GM23338 (cell line): ENCODE data around the gene SPINK8. TPM values are rescaled to one million over a fixed set of nuclear protein-coding genes. Genes with fewer than 3 reads are reported as not detected.

Experiments used
- ATAC-seq: fragments of 200-7000 bp; cut with Tn5 transposase; 3 replicates; pipeline ENCODE4 v1.9.1; 2020
- DNase-seq: peaks from one replicate; pipeline ENCODE4 v3.0.0-alpha.2; 2015; ENCODE audit warnings: low spot score
- H2AFZ ChIP-seq: fragments of 200-600 bp; sonication (generic); 2 replicates; pipeline ENCODE4 v1.8.0; 2016; ENCODE audit warnings: antibody characterized with exemption, mild to moderate bottlenecking, moderate library complexity
- H3F3A ChIP-seq: fragments of 200-600 bp; sonication (generic); replicated peaks from 2 replicates; pipeline ENCODE4 v1.8.0; 2017; ENCODE audit warnings: antibody characterized with exemption, mixed run types, low read depth
- H3K27ac ChIP-seq: fragments of 200-600 bp; sonication (generic); 2 replicates; pipeline ENCODE4 v1.6.1; 2016; ENCODE audit warnings: low read depth
- H3K27me3 ChIP-seq: fragments of 200-600 bp; sonication (generic); 2 replicates; pipeline ENCODE4 v1.8.0; 2016; ENCODE audit warnings: mild to moderate bottlenecking, mixed run types, moderate library complexity; ENCODE audit not compliant: insufficient read depth
- H3K36me3 ChIP-seq: fragments of 200-600 bp; sonication (generic); 2 replicates; pipeline ENCODE4 v1.8.0; 2016; ENCODE audit warnings: mild to moderate bottlenecking; ENCODE audit not compliant: insufficient read depth
- H3K4me1 ChIP-seq: fragments of 200-600 bp; sonication (generic); 2 replicates; pipeline ENCODE4 v1.8.0; 2016; ENCODE audit warnings: mild to moderate bottlenecking, moderate library complexity; ENCODE audit not compliant: insufficient read depth
- H3K4me2 ChIP-seq: fragments of 200-600 bp; sonication (generic); 2 replicates; pipeline ENCODE4 v1.7.1; 2017; ENCODE audit warnings: mixed run types
- H3K4me3 ChIP-seq: fragments of 200-600 bp; sonication (generic); 2 replicates; pipeline ENCODE4 v1.6.1; 2016; ENCODE audit warnings: mixed run types
- H3K79me2 ChIP-seq: fragments of 200-600 bp; sonication (generic); replicated peaks from 2 replicates; pipeline ENCODE4 v1.8.0; 2017; ENCODE audit warnings: mild to moderate bottlenecking; ENCODE audit not compliant: insufficient read depth
- H3K9me2 ChIP-seq: fragments of 200-600 bp; sonication (generic); 2 replicates; pipeline ENCODE4 v1.8.0; 2017; ENCODE audit not compliant: insufficient read depth
- H4K20me1 ChIP-seq: fragments of 200-600 bp; sonication (generic); replicated peaks from 2 replicates; pipeline ENCODE4 v1.8.0; 2017; ENCODE audit warnings: mild to moderate bottlenecking; ENCODE audit not compliant: insufficient read depth
- H3K27ac Mint-ChIP-seq: 2 replicates; pipeline ENCODE4 v1.8.0; 2020; ENCODE audit warnings: inconsistent platforms, mild to moderate bottlenecking, moderate library complexity, mixed read lengths
- H3K27me3 Mint-ChIP-seq: 3 replicates; pipeline ENCODE4 v1.8.0; 2022; ENCODE audit warnings: low read depth, mild to moderate bottlenecking, moderate library complexity, mixed read lengths, inconsistent platforms; ENCODE audit not compliant: insufficient read depth, poor library complexity
- H3K36me3 Mint-ChIP-seq: 3 replicates; pipeline ENCODE4 v1.8.0; 2021; ENCODE audit warnings: low read depth, mild to moderate bottlenecking, inconsistent platforms, moderate library complexity, mixed read lengths
- H3K4me1 Mint-ChIP-seq: 3 replicates; pipeline ENCODE4 v1.8.0; 2020; ENCODE audit warnings: mild to moderate bottlenecking, inconsistent platforms, mixed read lengths
- H3K4me3 Mint-ChIP-seq: 3 replicates; pipeline ENCODE4 v1.8.0; 2021; ENCODE audit warnings: moderate library complexity, mild to moderate bottlenecking, inconsistent platforms, mixed read lengths
- H3K9me3 Mint-ChIP-seq: 3 replicates; pipeline ENCODE4 v1.8.0; 2020; ENCODE audit warnings: moderate library complexity, mild to moderate bottlenecking, inconsistent platforms, mixed read lengths
- CREB1 ChIP-seq: fragments of 250-450 bp; sonication (Bioruptor Pico); IDR thresholded peaks from 2 replicates; pipeline ENCODE4 v1.5.0; 2020; ENCODE audit warnings: low read depth, mild to moderate bottlenecking, moderate library complexity
- ETS1 ChIP-seq: IDR thresholded peaks from 2 replicates; pipeline ENCODE4 v1.6.1; 2016; ENCODE audit warnings: antibody characterized with exemption
- EZH2 ChIP-seq: fragments of 200-600 bp; sonication (generic); IDR thresholded peaks from one replicate; pipeline ENCODE4 v1.8.0; 2017; ENCODE audit warnings: antibody characterized with exemption, mild to moderate bottlenecking, low read depth; ENCODE audit not compliant: unreplicated experiment
- EZH2phosphoT487 ChIP-seq: fragments of 200-600 bp; sonication (generic); IDR thresholded peaks from one replicate; pipeline ENCODE4 v1.8.1; 2018; ENCODE audit warnings: antibody characterized with exemption; ENCODE audit not compliant: unreplicated experiment
- JUNB ChIP-seq: IDR thresholded peaks from one replicate; pipeline ENCODE4 v1.6.1; 2016; ENCODE audit warnings: antibody characterized with exemption; ENCODE audit not compliant: unreplicated experiment
- NANOG ChIP-seq: IDR thresholded peaks from 2 replicates; pipeline ENCODE4 v1.6.1; 2016; ENCODE audit warnings: antibody characterized with exemption, borderline replicate concordance
- POLR2AphosphoS5 ChIP-seq: IDR thresholded peaks from 2 replicates; pipeline ENCODE4 v1.6.1; 2016; ENCODE audit warnings: antibody characterized with exemption, low read depth
- STAT1 ChIP-seq: IDR thresholded peaks from one replicate; pipeline ENCODE4 v1.6.1; 2016; ENCODE audit warnings: antibody characterized with exemption; ENCODE audit not compliant: unreplicated experiment
- ZNF114 ChIP-seq: fragments of 250-450 bp; sonication (Bioruptor Pico); IDR thresholded peaks from 2 replicates; pipeline ENCODE4 v1.5.0; 2020; ENCODE audit warnings: mild to moderate bottlenecking, moderate library complexity
- ZNF331 ChIP-seq: fragments of 250-450 bp; sonication (Bioruptor Pico); IDR thresholded peaks from 2 replicates; pipeline ENCODE4 v1.5.0; 2020; ENCODE audit warnings: low read depth, mild to moderate bottlenecking, moderate library complexity
- ZNF462 ChIP-seq: fragments of 250-450 bp; sonication (Bioruptor Pico); IDR thresholded peaks from 2 replicates; pipeline ENCODE4 v1.5.0; 2020; ENCODE audit warnings: mild to moderate bottlenecking, moderate library complexity
- polyA plus RNA-seq: library from polyadenylated mRNA; unstranded; fragments of >200 nt; fragmentation: Nextera tagmentation; extraction: Ambion mirVana; gene quantifications from 2 replicates; pipeline ENCODE4 v1.2.1, GENCODE V29; 2016
- total RNA-seq: library from RNA; depleted of rRNA; stranded (reverse); fragments of >200 nt; shearing (Covaris generic); gene quantifications from 2 replicates; pipeline ENCODE4 v1.2.3, GENCODE V29; 2014
- TF ChIP-seq, protein P1 (sequence below): IDR thresholded peaks from one replicate; pipeline ENCODE4 v1.6.1; 2018; ENCODE audit warnings: antibody characterized with exemption; ENCODE audit not compliant: unreplicated experiment
- TF ChIP-seq, protein P2 (sequence below), 2 experiments: fragments of 200-600 bp in 1 of 2; sonication (generic) in 1 of 2; conservative IDR thresholded peaks; 2 replicates each; pipeline versions ENCODE4 v1.5.1 to v1.6.1; 2016 to 2017; ENCODE audit warnings: antibody characterized with exemption in 2 of 2, low read depth in 2 of 2, mild to moderate bottlenecking in 2 of 2, moderate library complexity in 1 of 2

SPINK8 gene
- total and polyA plus RNA-seq, 2 experiments from 2014 or later, result not detected

DNA sequence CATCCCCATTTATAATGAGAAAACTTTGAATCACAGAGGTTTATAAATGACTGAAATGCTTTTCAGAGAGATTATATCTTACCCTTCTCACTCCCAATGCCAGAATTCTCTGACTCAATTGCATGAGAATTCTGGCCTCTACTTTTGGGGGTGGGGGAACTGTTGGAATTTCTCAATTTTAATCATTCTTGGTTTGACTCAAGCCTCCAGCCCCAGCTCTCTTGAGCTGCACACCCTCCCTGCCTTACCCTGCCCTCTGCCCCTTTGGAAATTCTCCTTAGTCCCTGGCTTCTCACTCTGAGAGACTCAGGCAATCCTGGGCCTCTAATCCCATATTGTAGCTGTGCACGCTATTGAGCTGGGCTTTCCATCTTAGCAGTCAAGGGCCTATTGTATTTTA, 48.3 kb downstream of the SPINK8 start:
- peaks cover 5% of the 10 kb centered on the region for H3K27me3 Mint-ChIP-seq
- no peak overlapping the region for H2AFZ ChIP-seq
- H3K4me2 ChIP-seq, result no peak overlapping the region
- H3K36me3 ChIP-seq, result no peaks in the 10 kb centered on the region
- no peak overlapping the region for H3K4me3 ChIP-seq
- no peak overlapping the region for H3K27ac ChIP-seq
- H3K36me3 Mint-ChIP-seq, result peaks cover 35% of the 10 kb centered on the region
- H3K4me1 Mint-ChIP-seq, result no peaks in the 10 kb centered on the region
- ATAC-seq, result no peak
- H3K9me2 ChIP-seq, result peaks cover 16% of the 10 kb centered on the region
- no peaks in the 10 kb centered on the region for H3F3A ChIP-seq
- no peak overlapping the region for H3K27ac Mint-ChIP-seq
- no peak for DNase-seq
- peaks cover 15% of the 10 kb centered on the region for H3K9me3 Mint-ChIP-seq
- TF ChIP-seq NANOG (no peak), CREB1 (CRISPR knock-in tag) (no peak), ZNF114 (CRISPR knock-in tag) (no peak), ZNF462 (CRISPR knock-in tag) (no peak), JUNB (no peak), EZH2 (no peak), STAT1 (no peak), ZNF331 (CRISPR knock-in tag) (no peak), ETS1 (no peak), POLR2AphosphoS5 (no peak), EZH2phosphoT487 (no peak)
- TF ChIP-seq, protein P1, sequence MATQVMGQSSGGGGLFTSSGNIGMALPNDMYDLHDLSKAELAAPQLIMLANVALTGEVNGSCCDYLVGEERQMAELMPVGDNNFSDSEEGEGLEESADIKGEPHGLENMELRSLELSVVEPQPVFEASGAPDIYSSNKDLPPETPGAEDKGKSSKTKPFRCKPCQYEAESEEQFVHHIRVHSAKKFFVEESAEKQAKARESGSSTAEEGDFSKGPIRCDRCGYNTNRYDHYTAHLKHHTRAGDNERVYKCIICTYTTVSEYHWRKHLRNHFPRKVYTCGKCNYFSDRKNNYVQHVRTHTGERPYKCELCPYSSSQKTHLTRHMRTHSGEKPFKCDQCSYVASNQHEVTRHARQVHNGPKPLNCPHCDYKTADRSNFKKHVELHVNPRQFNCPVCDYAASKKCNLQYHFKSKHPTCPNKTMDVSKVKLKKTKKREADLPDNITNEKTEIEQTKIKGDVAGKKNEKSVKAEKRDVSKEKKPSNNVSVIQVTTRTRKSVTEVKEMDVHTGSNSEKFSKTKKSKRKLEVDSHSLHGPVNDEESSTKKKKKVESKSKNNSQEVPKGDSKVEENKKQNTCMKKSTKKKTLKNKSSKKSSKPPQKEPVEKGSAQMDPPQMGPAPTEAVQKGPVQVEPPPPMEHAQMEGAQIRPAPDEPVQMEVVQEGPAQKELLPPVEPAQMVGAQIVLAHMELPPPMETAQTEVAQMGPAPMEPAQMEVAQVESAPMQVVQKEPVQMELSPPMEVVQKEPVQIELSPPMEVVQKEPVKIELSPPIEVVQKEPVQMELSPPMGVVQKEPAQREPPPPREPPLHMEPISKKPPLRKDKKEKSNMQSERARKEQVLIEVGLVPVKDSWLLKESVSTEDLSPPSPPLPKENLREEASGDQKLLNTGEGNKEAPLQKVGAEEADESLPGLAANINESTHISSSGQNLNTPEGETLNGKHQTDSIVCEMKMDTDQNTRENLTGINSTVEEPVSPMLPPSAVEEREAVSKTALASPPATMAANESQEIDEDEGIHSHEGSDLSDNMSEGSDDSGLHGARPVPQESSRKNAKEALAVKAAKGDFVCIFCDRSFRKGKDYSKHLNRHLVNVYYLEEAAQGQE, result no peak
- TF ChIP-seq, protein P2, sequence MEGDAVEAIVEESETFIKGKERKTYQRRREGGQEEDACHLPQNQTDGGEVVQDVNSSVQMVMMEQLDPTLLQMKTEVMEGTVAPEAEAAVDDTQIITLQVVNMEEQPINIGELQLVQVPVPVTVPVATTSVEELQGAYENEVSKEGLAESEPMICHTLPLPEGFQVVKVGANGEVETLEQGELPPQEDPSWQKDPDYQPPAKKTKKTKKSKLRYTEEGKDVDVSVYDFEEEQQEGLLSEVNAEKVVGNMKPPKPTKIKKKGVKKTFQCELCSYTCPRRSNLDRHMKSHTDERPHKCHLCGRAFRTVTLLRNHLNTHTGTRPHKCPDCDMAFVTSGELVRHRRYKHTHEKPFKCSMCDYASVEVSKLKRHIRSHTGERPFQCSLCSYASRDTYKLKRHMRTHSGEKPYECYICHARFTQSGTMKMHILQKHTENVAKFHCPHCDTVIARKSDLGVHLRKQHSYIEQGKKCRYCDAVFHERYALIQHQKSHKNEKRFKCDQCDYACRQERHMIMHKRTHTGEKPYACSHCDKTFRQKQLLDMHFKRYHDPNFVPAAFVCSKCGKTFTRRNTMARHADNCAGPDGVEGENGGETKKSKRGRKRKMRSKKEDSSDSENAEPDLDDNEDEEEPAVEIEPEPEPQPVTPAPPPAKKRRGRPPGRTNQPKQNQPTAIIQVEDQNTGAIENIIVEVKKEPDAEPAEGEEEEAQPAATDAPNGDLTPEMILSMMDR (conservative IDR thresholded peaks at IDR 0.05; ENCODE audit: low read depth in 2 of 2), result no peak
- H3K27me3 ChIP-seq, result no peaks in the 10 kb centered on the region
- peaks cover 21% of the 10 kb centered on the region for H4K20me1 ChIP-seq
- no peaks in the 10 kb centered on the region for H3K4me1 ChIP-seq
- no peaks in the 10 kb centered on the region; the same call in 1 of the 2 replicates for H3K79me2 ChIP-seq
- no peak overlapping the region for H3K4me3 Mint-ChIP-seq
